Kidney tubule cell (primary cell): Measurements from ENCODE around the gene PGP.
A peak's percentile ranks its signal among the peaks of the same experiment; 100 is the strongest.

ENCODE experiments used
- DNase-seq: peaks from one replicate; pipeline ENCODE4 v3.0.0-alpha.2; 2018; ENCODE audit warnings: low spot score

Gene PGP

DNA sequence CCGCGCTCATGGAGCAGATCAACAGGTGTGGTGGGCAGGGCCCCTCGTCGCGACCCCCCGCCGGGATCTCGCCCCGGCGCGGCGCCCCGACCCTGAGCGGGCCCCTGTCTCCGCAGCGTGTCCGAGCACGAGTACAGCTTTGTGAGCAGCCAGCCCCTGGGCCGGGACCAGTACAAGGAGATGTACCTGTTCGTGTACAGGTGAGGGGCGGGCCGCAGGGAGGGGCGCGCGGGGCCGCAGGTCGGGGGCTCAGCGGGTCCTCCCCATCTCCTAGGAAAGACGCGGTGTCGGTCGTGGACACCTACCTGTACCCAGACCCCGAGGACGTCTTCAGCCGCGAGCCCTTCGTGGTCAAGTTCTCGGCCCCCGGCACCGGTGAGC lies 22.5 kb upstream of the PGP start:
- DNase-seq, result no peak

DNA sequence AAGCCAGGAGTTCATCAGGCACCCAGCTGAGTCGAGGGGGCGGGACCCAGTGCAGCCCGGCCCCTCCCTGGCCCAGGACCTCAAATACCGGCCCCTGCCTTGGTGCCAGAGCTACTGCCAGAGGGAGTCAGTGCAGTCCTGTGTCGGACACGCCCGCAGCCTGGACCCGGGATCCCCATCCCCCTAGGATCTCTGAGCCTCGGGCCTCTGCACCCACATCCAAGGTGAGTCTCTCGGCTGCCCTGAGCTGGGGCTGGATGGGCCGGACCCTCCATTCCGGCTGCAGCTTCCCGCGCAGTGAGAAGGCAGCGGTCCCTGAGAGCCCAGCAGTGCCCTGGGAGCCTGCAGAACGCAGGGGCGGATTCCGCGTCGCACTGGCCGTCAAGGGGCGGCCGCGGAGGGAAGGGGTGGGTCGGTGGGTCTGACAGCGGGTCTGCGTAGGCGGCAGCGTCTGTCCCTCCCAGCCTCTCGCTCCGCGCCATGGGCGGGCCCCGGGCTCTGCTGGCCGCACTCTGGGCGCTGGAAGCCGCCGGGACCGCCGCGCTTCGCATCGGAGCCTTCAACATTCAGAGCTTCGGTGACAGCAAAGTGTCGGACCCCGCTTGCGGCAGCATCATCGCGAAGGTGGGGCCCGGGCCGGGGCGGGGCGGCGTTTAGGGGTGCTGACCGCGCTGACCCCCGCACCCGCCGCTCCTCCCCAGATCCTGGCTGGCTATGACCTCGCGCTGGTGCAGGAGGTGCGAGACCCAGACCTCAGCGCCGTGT lies 21.9 kb upstream of the PGP start, which contains the start of gene DNASE1L2:
Gene DNASE1L2, plus strand, starts transcription at position 108 of the 765 bp plus-strand sequence. Its CDS starts 373 bp downstream, at position 481.
- no peak for DNase-seq

DNA sequence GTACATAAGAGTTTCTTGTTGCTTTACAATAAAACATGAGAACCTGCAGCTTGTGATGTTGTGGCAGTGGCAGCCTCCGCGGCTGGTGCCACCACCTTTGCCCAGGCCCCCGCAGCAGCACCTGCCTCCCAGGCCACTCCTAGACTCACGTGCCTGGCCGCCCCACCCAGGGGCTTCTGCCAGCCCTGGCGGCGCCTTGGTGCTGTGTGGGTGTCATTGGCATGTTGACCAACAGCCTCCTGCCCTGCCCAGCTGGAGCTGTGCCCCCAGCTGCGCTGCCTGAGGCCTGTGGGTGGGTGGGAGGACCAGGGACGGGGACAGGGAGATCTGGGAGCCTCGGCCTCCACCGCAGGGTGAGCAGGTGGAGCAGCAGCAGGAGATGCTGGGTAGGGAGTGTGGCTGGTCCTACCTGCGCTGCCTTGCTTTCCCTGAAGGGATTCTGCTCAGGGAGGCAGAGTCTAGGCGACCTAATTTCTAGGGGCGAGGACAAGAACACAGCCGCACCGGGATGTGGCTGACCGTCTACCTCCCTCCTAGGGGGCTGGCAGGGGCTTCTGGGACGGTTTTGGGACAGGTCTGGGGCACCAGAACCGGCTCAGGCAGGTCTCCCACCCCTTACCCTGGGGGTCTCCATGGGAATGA lies 21.2 kb upstream of the PGP start:
- DNase-seq, result no peak

DNA sequence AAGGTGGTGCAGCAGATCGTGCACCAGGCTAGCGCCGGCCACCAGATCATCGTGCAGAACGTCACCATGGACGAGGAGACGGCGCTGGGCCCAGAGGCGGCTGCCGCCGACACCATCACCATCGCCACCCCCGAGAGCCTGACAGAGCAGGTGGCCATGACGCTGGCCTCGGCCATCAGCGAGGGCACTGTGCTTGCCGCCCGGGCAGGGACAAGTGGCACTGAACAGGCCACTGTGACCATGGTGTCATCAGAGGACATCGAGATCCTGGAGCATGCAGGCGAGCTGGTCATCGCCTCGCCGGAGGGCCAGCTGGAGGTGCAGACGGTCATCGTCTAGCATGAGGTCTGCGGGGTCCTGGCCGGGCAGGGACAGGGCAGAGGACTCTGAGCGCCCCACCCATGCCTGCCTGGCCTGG lies 20.6 kb upstream of the PGP start:
- no peak for DNase-seq

DNA sequence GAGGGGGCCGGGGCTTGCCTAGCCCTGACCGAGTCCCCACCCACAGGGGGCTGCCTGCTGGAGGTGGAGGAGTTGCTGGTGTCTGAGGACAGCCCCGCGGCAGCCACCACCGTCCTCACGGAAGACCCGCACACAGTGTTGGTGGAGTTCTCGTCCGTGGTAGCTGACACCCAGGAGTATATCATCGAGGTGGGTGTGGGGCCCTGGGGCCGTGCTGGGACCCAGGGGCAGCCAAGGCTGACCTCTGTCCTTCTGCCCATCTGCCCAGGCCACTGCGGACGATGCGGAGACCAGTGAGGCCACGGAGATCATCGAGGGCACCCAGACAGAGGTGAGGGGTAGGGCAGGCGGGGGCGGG lies 20.2 kb upstream of the PGP start:
- DNase-seq, result no peak

DNA sequence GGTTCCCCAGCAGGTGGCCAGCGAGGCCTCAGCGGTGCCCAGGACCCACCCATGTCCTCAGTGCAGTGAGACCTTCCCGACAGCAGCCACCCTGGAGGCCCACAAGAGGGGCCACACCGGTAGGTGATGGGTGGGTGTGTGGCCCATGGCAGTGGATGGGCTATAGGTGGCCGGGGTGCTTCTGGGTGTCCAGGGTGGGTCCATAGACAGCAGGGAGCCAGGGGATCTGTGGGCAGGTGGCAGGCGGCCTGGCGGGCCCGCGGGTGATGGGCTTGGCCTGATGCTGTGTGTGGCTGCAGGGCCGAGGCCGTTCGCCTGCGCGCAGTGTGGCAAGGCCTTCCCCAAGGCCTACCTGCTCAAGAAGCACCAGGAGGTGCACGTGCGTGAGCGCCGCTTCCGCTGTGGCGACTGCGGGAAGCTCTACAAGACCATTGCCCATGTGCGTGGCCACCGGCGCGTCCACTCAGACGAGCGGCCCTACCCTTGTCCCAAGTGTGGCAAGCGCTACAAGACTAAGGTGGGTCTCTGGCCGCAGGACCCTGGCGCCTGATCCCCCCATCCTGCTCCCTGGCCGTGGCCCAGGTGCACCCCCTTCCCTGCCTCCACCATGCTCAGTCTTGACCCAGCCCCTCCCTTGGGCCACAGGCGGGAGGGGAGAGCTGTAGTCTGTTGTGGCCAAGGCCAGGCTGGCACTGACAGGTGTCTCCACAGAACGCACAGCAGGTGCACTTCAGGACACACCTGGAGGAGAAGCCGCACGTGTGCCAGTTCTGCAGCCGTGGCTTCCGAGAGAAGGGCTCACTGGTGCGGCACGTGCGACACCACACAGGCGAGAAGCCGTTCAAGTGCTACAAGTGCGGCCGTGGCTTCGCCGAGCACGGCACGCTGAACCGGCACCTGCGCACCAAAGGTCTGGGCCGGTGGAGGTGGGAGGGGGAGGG lies 19.5 kb upstream of the PGP start:
- no peak for DNase-seq

DNA sequence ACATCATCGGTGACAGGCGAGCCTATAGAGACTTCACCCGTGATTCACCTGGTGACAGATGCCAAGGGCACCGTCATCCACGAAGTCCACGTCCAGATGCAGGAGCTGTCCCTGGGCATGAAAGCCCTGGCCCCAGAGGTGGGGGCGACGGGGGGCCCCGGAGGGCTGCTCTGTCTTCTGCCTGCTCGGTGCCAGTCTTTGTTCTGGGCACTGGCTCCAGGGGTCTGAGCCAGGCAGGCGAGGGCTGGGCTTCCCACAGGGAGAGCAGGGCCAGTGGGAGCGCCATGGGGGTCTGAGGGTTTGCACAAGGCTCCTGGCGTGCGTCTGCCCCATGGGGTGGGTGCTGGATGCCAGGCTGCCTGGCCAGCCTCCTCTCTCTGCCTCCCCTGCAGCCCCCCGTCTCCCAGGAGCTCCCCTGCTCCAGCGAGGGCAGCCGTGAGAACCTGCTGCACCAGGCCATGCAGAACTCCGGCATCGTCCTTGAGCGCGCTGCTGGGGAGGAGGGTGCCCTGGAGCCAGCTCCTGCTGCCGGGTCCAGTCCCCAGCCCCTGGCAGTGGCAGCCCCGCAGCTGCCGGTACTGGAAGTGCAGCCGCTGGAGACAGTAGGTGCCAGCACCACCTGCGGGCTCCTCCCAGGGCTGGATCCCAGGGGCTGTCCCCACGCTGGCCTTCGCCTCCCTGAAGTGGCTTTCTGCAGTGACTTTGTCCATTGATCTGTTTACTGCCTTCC lies 18.6 kb upstream of the PGP start:
- DNase-seq, result no peak

DNA sequence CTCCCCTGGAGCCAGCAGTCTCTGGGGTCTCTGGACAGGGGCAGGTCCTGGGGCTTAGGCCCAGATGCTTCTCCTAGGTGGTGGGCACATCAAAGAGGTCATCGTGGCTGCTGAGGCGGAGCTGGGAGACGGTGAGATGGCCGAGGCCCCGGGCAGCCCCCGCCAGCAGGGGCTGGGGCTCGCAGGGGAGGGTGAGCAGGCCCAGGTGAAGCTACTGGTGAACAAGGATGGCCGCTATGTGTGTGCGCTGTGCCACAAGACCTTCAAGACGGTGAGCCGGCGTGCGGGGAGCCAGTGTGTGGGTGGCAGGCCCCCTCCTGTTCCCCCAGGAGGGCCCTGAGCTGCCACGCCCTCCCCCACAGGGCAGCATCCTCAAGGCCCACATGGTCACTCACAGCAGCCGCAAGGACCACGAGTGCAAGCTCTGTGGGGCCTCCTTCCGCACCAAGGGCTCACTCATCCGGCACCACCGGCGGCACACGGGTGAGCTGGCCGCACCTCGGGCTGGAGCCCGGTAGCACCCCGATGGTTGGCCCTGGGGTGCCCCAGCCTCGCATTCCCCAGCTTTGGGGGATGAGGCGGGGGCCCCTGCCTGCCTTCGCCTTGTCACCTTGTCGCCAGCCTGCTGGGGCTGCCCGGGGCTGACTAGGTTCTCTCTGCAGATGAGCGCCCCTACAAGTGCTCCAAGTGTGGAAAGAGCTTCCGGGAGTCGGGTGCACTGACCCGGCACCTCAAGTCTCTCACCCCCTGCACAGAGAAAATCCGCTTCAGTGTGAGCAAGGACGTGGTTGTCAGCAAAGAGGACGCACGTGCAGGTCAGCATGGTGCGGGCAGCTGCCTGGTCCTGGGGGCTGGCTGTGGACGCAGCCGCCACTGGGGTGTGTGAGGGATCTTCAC lies 17.7 kb upstream of the PGP start:
- DNase-seq, result no peak

DNA sequence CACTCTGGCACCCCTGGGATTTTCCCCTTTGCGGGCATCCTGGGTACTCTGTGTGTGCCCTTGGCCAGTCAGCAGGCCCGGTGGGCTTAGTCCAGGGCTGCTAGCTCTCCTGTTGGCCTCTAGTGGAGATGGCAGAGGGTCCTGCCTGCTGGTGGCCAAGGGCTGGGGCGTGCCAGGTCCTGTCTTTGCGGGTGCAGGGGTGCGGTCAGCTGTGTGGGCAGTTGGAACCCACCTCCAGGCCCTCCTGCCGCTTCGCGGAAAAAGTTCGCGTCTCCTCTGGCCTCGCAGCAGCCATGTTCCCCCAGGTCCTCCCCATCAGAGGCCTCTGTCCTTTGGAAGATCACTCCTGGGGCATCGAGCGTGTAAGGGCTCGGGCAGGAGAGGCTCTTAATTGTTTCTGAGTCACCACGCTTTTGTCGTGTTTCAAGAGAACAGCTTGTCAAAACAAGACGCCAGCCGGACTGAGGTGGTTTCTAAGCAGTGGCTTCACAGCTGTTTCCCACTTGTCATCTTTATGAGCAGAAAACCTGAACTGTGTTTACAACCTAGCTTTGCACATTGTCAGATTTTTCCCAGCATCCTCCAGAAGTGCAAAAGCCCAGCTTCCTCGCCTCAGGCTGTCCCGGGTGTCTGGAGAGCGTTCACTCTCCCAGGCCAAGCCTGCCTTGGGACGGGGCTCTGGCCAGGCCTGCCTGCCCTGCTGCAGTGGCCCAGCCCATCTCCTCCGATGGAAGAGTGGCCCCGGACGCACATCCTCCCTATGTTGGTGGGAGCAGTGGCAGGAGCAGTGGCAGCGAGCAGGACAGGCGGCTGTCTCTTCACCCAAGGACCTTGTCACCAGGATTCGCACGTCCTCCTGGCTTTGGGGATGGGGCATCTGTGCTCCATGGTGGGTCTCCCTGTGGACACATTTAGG lies 16.6 kb upstream of the PGP start:
- no peak for DNase-seq

DNA sequence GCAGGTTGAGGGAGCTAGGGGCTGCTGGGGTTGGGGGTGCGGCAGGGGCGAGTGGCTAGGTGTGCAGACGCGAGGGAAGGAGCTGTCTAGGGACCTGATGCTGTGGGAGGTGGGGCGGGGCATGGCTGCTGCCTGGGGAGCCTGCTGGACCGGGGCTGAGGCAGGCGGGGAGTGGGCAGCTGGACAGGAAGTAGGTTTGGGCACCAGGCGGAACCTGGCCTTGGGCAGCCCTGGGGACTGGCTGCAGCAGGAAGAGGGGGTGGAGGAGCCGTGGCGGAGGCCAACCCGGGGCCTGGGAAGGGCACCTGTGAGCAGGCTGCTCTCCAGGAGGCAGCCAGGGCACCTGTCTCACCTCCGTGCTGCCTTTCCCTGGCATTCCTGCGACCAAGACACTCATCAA lies 15.7 kb upstream of the PGP start:
- DNase-seq, result no peak

DNA sequence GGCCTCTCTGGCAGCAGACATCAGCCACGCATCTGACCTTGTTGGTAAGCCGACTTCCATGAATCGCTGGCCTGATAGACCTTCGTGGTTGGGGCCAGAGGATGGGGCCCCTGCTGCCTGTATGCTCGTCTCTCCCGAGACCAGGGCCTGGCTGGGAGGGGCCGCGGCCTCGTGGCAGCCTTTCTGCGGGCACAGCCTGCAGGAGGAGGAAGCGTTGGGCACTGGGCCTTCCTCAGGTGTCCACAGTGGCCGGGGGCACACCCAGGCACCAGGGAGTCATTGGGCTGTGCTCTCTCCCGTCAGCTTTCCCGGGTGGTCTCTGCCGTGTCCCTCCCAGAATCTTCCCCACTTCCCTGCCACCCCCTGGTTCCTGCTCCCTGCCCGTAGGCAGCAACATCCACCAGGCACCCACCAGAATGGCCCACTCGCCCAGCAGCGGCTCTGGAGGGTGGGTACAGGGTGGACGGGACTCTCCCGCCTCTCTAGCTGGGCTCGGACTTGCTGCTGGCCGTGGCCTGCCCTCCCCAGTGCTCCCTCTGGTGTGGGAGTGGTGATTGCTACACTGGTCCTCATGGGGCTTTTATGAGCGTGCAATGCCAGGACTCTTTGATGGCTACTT lies 15.1 kb upstream of the PGP start:
- no peak for DNase-seq

DNA sequence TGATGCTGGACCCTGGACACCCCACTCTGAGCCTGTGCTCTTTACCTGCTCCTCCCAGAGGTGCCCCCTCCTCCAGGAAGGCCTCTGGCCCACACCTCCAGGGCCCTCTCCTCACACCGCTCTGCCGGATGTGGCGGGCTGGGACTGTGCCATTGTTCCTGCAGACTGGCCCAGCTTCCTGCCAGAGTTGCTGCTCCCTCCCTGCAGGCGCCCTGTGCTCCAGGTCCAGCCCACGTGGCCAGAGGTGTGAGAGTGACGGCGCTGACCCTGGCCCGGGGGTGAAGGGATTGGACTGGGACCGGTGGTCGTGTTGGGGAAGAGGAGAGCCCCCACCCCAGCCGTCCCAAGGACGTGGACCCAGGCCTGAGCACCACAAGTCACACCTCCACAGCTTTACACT lies 14.5 kb upstream of the PGP start:
- DNase-seq, result no peak

DNA sequence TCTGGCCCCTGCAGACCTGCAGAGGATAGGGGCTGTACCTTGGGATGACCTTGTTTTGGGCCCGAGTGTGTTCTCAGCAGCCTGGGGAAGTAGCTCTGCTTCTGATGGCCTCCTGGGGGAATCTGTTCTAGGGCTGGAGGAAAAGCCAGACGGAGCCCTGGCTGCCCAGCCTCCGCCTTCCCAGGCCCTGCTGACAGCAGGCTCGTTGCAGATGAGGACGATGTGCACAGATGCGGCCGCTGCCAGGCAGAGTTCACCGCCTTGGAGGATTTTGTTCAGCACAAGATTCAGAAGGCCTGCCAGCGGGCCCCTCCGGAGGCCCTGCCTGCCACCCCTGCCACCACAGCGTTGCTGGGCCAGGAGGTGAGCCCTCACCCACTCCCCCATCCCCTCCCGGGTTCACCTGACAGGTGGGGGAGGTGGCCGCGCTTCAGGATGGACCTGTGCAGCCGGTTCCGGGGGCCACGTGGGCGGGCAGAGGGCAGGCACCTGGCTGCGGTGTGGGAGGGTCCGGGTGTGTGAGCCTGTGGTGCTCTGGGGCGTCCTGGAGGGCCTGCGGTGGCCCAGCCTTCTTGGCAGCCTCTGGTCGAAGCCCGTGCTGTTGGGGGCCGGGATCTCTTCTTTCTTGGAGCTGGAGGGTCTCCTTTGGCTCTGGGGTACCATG lies 13.7 kb upstream of the PGP start:
- no peak for DNase-seq

DNA sequence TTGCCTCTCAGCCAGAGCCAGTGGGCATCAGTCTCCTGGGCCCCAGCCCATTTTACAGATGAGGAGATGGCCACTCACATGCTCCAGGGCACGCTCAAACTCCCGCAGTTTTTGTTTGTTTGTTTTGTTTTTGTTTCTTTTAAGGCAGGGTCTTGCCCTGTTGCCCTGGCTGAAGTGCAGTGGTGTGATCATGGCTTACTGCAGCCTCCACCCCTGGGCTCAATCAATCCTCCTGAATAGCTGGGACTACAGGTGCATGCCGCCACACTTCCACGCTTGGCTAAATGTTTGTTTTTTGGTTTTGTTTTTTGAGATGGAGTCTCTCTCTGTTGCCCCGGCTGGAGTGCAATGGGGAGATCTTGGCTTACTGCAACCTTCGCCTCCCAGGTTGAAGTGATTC lies 12.3 kb upstream of the PGP start:
- no peak for DNase-seq

DNA sequence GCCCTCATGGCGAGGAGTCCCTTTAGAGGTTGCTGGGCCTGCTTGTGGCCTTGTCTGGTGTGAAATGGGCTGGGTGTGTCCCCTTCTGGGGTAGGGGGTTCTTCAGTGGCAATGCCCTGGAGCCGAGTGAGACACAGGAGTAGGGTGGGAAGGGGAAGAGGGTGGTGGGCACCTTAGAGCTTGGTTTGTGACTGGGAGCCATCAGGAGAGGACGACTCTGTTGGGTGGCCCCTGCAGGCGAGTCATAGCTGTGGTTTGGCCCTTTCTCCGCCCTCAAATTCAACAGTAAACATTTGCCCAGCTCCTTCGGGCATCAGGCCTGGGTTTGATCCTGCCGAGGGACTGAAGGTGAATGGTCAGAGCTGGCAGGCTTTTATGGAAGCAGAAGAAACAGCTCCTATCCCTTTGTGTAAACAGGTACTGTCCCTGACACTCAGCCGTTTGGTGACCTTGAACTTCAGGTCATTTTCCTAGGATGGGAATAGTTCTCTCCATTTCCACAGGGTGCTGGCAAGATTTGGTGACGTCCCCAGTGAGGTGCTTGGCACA lies 11.7 kb upstream of the PGP start:
- DNase-seq, result peak; percentile 39

DNA sequence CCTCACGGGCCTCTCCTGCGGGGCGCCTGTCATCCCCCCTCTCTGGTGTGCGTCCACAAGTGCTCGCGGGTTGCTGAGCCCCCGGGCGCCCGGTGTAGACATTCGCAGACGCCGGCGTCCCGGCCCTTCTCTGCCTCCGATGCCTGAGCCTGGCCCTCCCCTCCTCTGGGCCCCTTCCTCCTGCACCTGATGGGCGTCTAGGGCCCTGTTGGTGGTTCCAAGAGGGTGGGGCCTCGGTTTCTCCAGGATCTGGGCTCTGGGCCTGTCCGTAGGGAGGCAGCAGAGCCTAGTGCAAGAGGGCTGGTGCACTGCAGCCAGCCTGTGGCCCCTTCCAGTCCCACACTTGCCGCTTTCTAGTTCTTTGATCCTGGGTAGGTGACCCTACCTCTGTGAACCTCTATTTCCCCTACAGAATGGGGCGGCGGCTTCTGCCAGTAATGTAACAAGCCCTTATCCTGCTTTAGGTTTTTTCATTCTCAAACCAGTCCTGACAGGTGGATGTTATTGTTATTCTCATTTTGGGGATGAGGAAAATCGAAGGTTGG lies 9.4 kb upstream of the PGP start:
- DNase-seq, result peak; percentile 61

DNA sequence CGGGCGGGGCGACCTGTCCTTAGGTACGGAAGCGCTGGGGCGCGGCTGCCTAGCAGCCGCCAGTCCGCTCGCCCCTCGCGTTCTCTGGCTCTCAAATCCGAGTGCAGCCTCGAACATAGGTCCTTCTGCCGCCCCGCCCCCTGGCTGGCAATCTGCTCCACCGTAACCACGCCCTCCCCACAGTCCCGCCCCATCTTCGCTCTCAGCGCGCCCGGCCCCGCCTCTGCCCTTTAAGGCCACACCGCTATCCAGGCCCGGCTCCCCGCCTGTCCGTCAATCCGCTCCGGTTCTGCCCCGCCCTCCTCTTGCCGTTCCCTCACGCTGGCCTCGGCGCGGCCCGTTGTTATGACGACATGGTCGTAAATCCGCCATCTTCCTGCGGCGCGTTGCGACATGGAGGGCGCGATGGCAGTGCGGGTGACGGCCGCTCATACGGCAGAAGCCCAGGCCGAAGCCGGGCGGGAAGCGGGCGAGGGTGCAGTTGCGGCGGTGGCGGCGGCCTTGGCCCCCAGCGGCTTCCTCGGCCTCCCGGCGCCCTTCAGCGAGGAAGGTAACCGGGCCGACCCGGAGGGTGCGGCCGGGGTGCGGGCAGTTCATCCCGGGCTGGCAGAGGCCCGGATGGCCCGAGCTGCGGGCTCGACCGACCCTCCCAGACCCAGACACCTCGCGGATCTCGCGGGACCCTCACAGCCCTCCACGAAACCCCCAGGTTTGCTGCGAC lies 8.7 kb upstream of the PGP start, which contains the start of gene E4F1:
Gene E4F1, plus strand, starts transcription at position 371 of the 721 bp plus-strand sequence. Its CDS starts 23 bp downstream, at position 394.
- peak; percentile 100 for DNase-seq
